Transverse colon (tissue), 4 donors: ENCODE measurements around the gene TRIM27. TPM values are rescaled to one million over a fixed set of nuclear protein-coding genes. Genes with fewer than 3 reads are reported as not detected.
"Not testable (repeated sequence)": the region's sequence is repeated elsewhere in the genome, so short reads cannot be mapped to it uniquely, and the experiment has no call there.

ENCODE experiments used
- DNase-seq: peaks from one replicate; pipeline ENCODE4 v3.0.0-alpha.2; 2019
- H3K27ac ChIP-seq, 4 donors: fragments of 200-600 bp; sonication (generic); 2 replicates each; pipeline ENCODE4 v1.5.1; 2016 to 2018; ENCODE audit warnings: inconsistent platforms in 4 of 4
- H3K27me3 ChIP-seq: fragments of 200-600 bp; sonication (generic); 2 replicates; pipeline ENCODE4 v1.5.1; 2017; ENCODE audit warnings: inconsistent platforms
- H3K36me3 ChIP-seq, 4 donors: fragments of 200-600 bp; sonication (generic); 2 replicates each; pipeline ENCODE4 v1.5.1; 2017 to 2019; ENCODE audit warnings: inconsistent platforms in 4 of 4
- H3K4me1 ChIP-seq, 4 donors: fragments of 200-600 bp; sonication (generic); 2 replicates each; pipeline ENCODE4 v1.5.1; 2017 to 2020; ENCODE audit warnings: inconsistent platforms in 4 of 4
- H3K4me3 ChIP-seq, 4 donors: fragments of 200-600 bp; sonication (generic); 1 replicate in 1 of 4; 2 replicates in 3 of 4; pipeline versions ENCODE4 v1.5.1 to v1.6.1; 2017 to 2019; ENCODE audit warnings: inconsistent platforms in 4 of 4
- H3K9me3 ChIP-seq, 2 donors: fragments of 200-600 bp; sonication (generic); 2 replicates each; pipeline ENCODE4 v1.5.1; 2017 to 2019; ENCODE audit warnings: inconsistent platforms in 2 of 2
- CTCF ChIP-seq, 5 experiments: fragments of 200-600 bp in 3 of 5; fragments of 450-650 bp in 2 of 5; sonication (generic) in 3 of 5; IDR thresholded peaks; 1 replicate in 2 of 5; 2 replicates in 3 of 5; pipeline ENCODE4 v1.5.1; 2016 to 2017; ENCODE audit warnings: antibody characterized with exemption in 5 of 5, inconsistent platforms in 3 of 5, mild to moderate bottlenecking in 2 of 5, moderate library complexity in 1 of 5
- EP300 ChIP-seq: sonication (generic); formaldehyde crosslinking; IDR thresholded peaks from one replicate; pipeline ENCODE4 v1.6.1; 2017; ENCODE audit warnings: antibody characterized with exemption, low read depth
- POLR2A ChIP-seq: fragments of 450-650 bp; IDR thresholded peaks from one replicate; pipeline ENCODE4 v1.6.1; 2016; ENCODE audit warnings: antibody characterized with exemption, mild to moderate bottlenecking, moderate library complexity
- POLR2AphosphoS5 ChIP-seq, 3 donors: sonication (generic); formaldehyde crosslinking; IDR thresholded peaks; one replicate each; pipeline ENCODE4 v1.6.1; 2016; ENCODE audit warnings: antibody characterized with exemption in 3 of 3
- WGBS, 2 donors: methylation state at CpG; one replicate each; pipeline ENCODE4 v1.1.5; 2018; ENCODE audit warnings: low coverage in 1 of 2; 5-methylcytosine and 5-hydroxymethylcytosine counted together
- in situ Hi-C, 4 donors: fragments of 200-750 bp; cut with MboI; loops; one replicate each; pipeline versions ENCODE4 v1.15.0 to v1.15.1; 2017; ENCODE audit warnings: low sequenced_read_pairs in 3 of 4, low pct_ligation_motif_present in 1 of 4, low pct_unique_long_range_greater_than_20kb in 1 of 4
- intact Hi-C: fragments of 100-400 bp; cut with DNase I; formaldehyde crosslinking; loops from one replicate; pipeline ENCODE4 v1.15.1; 2023; ENCODE audit warnings: low total_unique reads
- total RNA-seq, 4 donors: library from RNA; depleted of rRNA; stranded (reverse); fragments of >200 nt; gene quantifications; one replicate each; pipeline ENCODE4 v1.1.0, GENCODE V29; 2016

TRIM27 gene
- total RNA-seq, 4 donors from 2014 or later, result 27.3 to 237 (median 48.9) TPM

GRCh38 chr6:28866205-28867085, 57.3 kb downstream of the TRIM27 start:
- Histone ChIP-seq H3K4me3 (peak overlapping the region; percentile 62 to 74 (median 74)), H3K4me1 (peaks cover 0 to 17% (median 11%) of the 10 kb centered on the region in 4 donors), H3K27ac (peak overlapping the region; percentile 88 to 90 (median 89))
- peak; percentile 81 for DNase-seq
- H3K36me3 ChIP-seq, H3K9me3 ChIP-seq, H3K27me3 ChIP-seq: not testable (repeated sequence)
- intact Hi-C loops, result loop anchor here (10.0 kb wide), 1 partner anchor 58 kb away; the partner anchor contains the start of gene TRIM27
- TF ChIP-seq POLR2A (peak; percentile 61), POLR2AphosphoS5 (IDR thresholded peaks at IDR 0.05) (peak in 2 of 3 donors; percentile 10 to 16)
- in situ Hi-C loops, result loop anchor here in 1 of 4 donors (10.0 kb wide), 1 partner anchor 118 kb away; no protein-coding TSS in a partner anchor
- WGBS, 2 donors, result 1% methylated on average over 21 of the region's 60 CpGs; no CpG with 5 or more reads in 1 of the 2 donors

- TF ChIP-seq CTCF (IDR thresholded peaks at IDR 0.05), result peak in 2 of 5 experiments; percentile 13 to 33
- TF ChIP-seq EP300, result no peak
- peak; percentile 17 for TF ChIP-seq POLR2A
- no peaks in the 10 kb centered on the region for H3K36me3 ChIP-seq
- peak overlapping the region in 2 of 4 donors; percentile 73 to 74 for H3K4me3 ChIP-seq
- peak overlapping the region; percentile 88 to 90 (median 89) for H3K27ac ChIP-seq
- in situ Hi-C loops (loop anchor here in 1 of 4 donors (10.0 kb wide), 1 partner anchor 119 kb away; no protein-coding TSS in a partner anchor), intact Hi-C loops (loop anchor here (10.0 kb wide), 1 partner anchor 59 kb away; the partner anchor contains the start of gene TRIM27)
- no peaks in the 10 kb centered on the region for H3K9me3 ChIP-seq
- peak; percentile 44 for DNase-seq
- H3K27me3 ChIP-seq, result peaks cover 1% of the 10 kb centered on the region
- WGBS, 2 donors, result 64 to 78% methylated on average over 18 to 25 of the region's 25 CpGs
- peaks cover 0 to 17% (median 11%) of the 10 kb centered on the region in 4 donors for H3K4me1 ChIP-seq
These were observed 58.2 kb downstream of the TRIM27 start for GRCh38 chr6:28865401-28866204.

DNA sequence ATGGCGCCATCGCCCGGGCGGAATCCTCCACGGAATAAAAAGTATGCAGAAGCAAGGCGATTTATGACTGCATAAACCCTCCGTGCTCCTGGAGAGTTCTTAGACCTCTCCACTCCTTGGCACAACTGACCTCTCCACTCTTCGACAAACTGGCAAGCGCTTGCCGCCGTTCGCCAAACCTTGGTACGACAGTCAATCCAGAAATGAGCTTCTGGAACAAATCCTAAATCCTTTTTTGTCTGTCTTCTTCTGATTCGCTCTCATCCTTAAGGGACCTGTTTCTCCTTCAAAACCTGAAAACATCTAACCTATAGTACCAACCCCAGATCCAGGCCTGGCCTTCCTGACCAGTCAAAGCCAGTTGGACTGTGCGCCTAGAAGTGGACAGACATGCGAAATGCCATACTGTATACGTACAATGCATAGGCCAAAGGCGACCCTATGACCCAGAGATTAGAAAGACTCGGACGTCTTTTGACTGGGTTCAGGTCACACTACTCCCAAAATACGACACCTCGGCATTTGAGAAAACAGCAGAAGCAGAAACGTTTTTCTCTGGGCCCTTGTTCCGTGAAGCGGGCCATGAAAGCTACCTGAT, 59.4 kb downstream of the TRIM27 start:
- WGBS, 2 donors, result 37 to 71% methylated on average over 11 to 25 of the region's 25 CpGs
- Histone ChIP-seq H3K4me3 (peak overlapping the region; percentile 54 to 61 (median 60)), H3K4me1 (peaks cover 0 to 17% (median 11%) of the 10 kb centered on the region in 4 donors), H3K27me3 (peaks cover 9% of the 10 kb centered on the region), H3K9me3 (no peaks in the 10 kb centered on the region), H3K36me3 (no peaks in the 10 kb centered on the region), H3K27ac (peak overlapping the region; percentile 68 to 84 (median 77))
- peak in 1 of 5 experiments; percentile 6 for TF ChIP-seq CTCF (IDR thresholded peaks at IDR 0.05)
- TF ChIP-seq POLR2AphosphoS5 (IDR thresholded peaks at IDR 0.05), result no peak
- TF ChIP-seq EP300, result no peak
- no peak for TF ChIP-seq POLR2A
- intact Hi-C loops, result loop anchor here (10.0 kb wide), 1 partner anchor 60 kb away; the partner anchor contains the start of gene TRIM27
- in situ Hi-C loops, result loop anchor here in 1 of 4 donors (10.0 kb wide), 1 partner anchor 120 kb away; no protein-coding TSS in a partner anchor
- DNase-seq, result no peak

DNA sequence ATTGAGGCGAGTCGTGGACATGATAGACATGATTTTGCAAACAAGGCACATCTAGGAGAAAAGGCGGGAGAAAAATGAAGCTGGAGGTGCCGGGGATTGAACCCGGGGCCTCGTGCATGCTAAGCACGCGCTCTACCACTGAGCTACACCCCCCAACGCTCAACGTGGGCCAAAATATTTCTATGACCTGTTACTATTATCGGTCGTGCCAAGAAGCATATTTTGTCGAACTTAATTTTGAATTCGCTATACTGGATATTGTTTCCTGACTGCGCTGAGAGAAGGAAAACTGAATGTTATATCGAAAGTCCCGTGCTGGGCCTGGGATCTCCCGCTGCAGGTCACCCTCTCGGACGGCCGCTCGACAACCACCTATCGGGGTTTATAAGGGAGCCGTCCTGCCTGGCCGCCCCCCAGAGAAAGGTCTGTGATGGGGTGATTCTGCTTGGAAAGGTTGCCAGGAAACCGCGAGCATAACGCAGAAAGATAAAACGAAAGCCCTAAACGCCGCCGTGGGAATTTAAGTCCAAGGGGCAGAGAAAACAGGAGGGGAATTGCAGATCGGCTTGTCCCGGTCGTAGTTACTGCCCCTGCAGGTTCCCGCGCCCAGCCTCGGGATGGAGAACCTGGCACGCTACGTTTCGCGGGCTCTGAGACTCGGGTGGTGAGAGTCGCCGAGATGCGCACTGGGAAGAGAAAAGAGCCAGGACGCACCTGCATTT, 60.0 kb downstream of the TRIM27 start:
- no peaks in the 10 kb centered on the region for H3K36me3 ChIP-seq
- intact Hi-C loops, result loop anchor here (10.0 kb wide), 1 partner anchor 61 kb away; the partner anchor contains the start of gene TRIM27
- peaks cover 0 to 17% (median 11%) of the 10 kb centered on the region in 4 donors for H3K4me1 ChIP-seq
- TF ChIP-seq EP300, result no peak
- TF ChIP-seq CTCF (IDR thresholded peaks at IDR 0.05), result peak in 1 of 5 experiments; percentile 1
- TF ChIP-seq POLR2AphosphoS5 (IDR thresholded peaks at IDR 0.05), result peak in 1 of 3 donors; percentile 35
- TF ChIP-seq POLR2A, result no peak
- H3K9me3 ChIP-seq, result no peaks in the 10 kb centered on the region
- H3K27me3 ChIP-seq, result peaks cover 9% of the 10 kb centered on the region
- in situ Hi-C loops, result loop anchor here in 1 of 4 donors (10.0 kb wide), 1 partner anchor 121 kb away; no protein-coding TSS in a partner anchor
- H3K27ac ChIP-seq, result peak overlapping the region; percentile 68 to 84 (median 77)
- 0 to 1% methylated on average over 3 to 47 of the region's 47 CpGs for WGBS, 2 donors
- peak overlapping the region; percentile 54 to 61 (median 60) for H3K4me3 ChIP-seq
- peak; percentile 79 for DNase-seq
